GM23338 (cell line): Measurements from ENCODE around the gene TTC38. TPM values are rescaled to one million over a fixed set of nuclear protein-coding genes. Genes with fewer than 3 reads are reported as not detected.

Source experiments
- ATAC-seq: fragments of 200-7000 bp; cut with Tn5 transposase; 3 replicates; pipeline ENCODE4 v1.9.1; 2020
- DNase-seq: peaks from one replicate; pipeline ENCODE4 v3.0.0-alpha.2; 2015; ENCODE audit warnings: low spot score
- H2AFZ ChIP-seq: fragments of 200-600 bp; sonication (generic); 2 replicates; pipeline ENCODE4 v1.8.0; 2016; ENCODE audit warnings: antibody characterized with exemption, mild to moderate bottlenecking, moderate library complexity
- H3F3A ChIP-seq: fragments of 200-600 bp; sonication (generic); replicated peaks from 2 replicates; pipeline ENCODE4 v1.8.0; 2017; ENCODE audit warnings: antibody characterized with exemption, mixed run types, low read depth
- H3K27ac ChIP-seq: fragments of 200-600 bp; sonication (generic); 2 replicates; pipeline ENCODE4 v1.6.1; 2016; ENCODE audit warnings: low read depth
- H3K27me3 ChIP-seq: fragments of 200-600 bp; sonication (generic); 2 replicates; pipeline ENCODE4 v1.8.0; 2016; ENCODE audit warnings: mild to moderate bottlenecking, mixed run types, moderate library complexity; ENCODE audit not compliant: insufficient read depth
- H3K36me3 ChIP-seq: fragments of 200-600 bp; sonication (generic); 2 replicates; pipeline ENCODE4 v1.8.0; 2016; ENCODE audit warnings: mild to moderate bottlenecking; ENCODE audit not compliant: insufficient read depth
- H3K4me1 ChIP-seq: fragments of 200-600 bp; sonication (generic); 2 replicates; pipeline ENCODE4 v1.8.0; 2016; ENCODE audit warnings: mild to moderate bottlenecking, moderate library complexity; ENCODE audit not compliant: insufficient read depth
- H3K4me2 ChIP-seq: fragments of 200-600 bp; sonication (generic); 2 replicates; pipeline ENCODE4 v1.7.1; 2017; ENCODE audit warnings: mixed run types
- H3K4me3 ChIP-seq: fragments of 200-600 bp; sonication (generic); 2 replicates; pipeline ENCODE4 v1.6.1; 2016; ENCODE audit warnings: mixed run types
- H3K79me2 ChIP-seq: fragments of 200-600 bp; sonication (generic); replicated peaks from 2 replicates; pipeline ENCODE4 v1.8.0; 2017; ENCODE audit warnings: mild to moderate bottlenecking; ENCODE audit not compliant: insufficient read depth
- H3K9me2 ChIP-seq: fragments of 200-600 bp; sonication (generic); 2 replicates; pipeline ENCODE4 v1.8.0; 2017; ENCODE audit not compliant: insufficient read depth
- H4K20me1 ChIP-seq: fragments of 200-600 bp; sonication (generic); replicated peaks from 2 replicates; pipeline ENCODE4 v1.8.0; 2017; ENCODE audit warnings: mild to moderate bottlenecking; ENCODE audit not compliant: insufficient read depth
- H3K27ac Mint-ChIP-seq: 2 replicates; pipeline ENCODE4 v1.8.0; 2020; ENCODE audit warnings: inconsistent platforms, mild to moderate bottlenecking, moderate library complexity, mixed read lengths
- H3K27me3 Mint-ChIP-seq: 3 replicates; pipeline ENCODE4 v1.8.0; 2022; ENCODE audit warnings: low read depth, mild to moderate bottlenecking, moderate library complexity, mixed read lengths, inconsistent platforms; ENCODE audit not compliant: insufficient read depth, poor library complexity
- H3K36me3 Mint-ChIP-seq: 3 replicates; pipeline ENCODE4 v1.8.0; 2021; ENCODE audit warnings: low read depth, mild to moderate bottlenecking, inconsistent platforms, moderate library complexity, mixed read lengths
- H3K4me1 Mint-ChIP-seq: 3 replicates; pipeline ENCODE4 v1.8.0; 2020; ENCODE audit warnings: mild to moderate bottlenecking, inconsistent platforms, mixed read lengths
- H3K4me3 Mint-ChIP-seq: 3 replicates; pipeline ENCODE4 v1.8.0; 2021; ENCODE audit warnings: moderate library complexity, mild to moderate bottlenecking, inconsistent platforms, mixed read lengths
- H3K9me3 Mint-ChIP-seq: 3 replicates; pipeline ENCODE4 v1.8.0; 2020; ENCODE audit warnings: moderate library complexity, mild to moderate bottlenecking, inconsistent platforms, mixed read lengths
- CREB1 ChIP-seq: fragments of 250-450 bp; sonication (Bioruptor Pico); IDR thresholded peaks from 2 replicates; pipeline ENCODE4 v1.5.0; 2020; ENCODE audit warnings: low read depth, mild to moderate bottlenecking, moderate library complexity
- CTCF ChIP-seq, 2 experiments: fragments of 200-600 bp in 1 of 2; sonication (generic) in 1 of 2; conservative IDR thresholded peaks; 2 replicates each; pipeline versions ENCODE4 v1.5.1 to v1.6.1; 2016 to 2017; ENCODE audit warnings: antibody characterized with exemption in 2 of 2, low read depth in 2 of 2, mild to moderate bottlenecking in 2 of 2, moderate library complexity in 1 of 2
- ETS1 ChIP-seq: IDR thresholded peaks from 2 replicates; pipeline ENCODE4 v1.6.1; 2016; ENCODE audit warnings: antibody characterized with exemption
- NANOG ChIP-seq: IDR thresholded peaks from 2 replicates; pipeline ENCODE4 v1.6.1; 2016; ENCODE audit warnings: antibody characterized with exemption, borderline replicate concordance
- POLR2AphosphoS5 ChIP-seq: IDR thresholded peaks from 2 replicates; pipeline ENCODE4 v1.6.1; 2016; ENCODE audit warnings: antibody characterized with exemption, low read depth
- STAT1 ChIP-seq: IDR thresholded peaks from one replicate; pipeline ENCODE4 v1.6.1; 2016; ENCODE audit warnings: antibody characterized with exemption; ENCODE audit not compliant: unreplicated experiment
- ZNF114 ChIP-seq: fragments of 250-450 bp; sonication (Bioruptor Pico); IDR thresholded peaks from 2 replicates; pipeline ENCODE4 v1.5.0; 2020; ENCODE audit warnings: mild to moderate bottlenecking, moderate library complexity
- ZNF331 ChIP-seq: fragments of 250-450 bp; sonication (Bioruptor Pico); IDR thresholded peaks from 2 replicates; pipeline ENCODE4 v1.5.0; 2020; ENCODE audit warnings: low read depth, mild to moderate bottlenecking, moderate library complexity
- ZNF462 ChIP-seq: fragments of 250-450 bp; sonication (Bioruptor Pico); IDR thresholded peaks from 2 replicates; pipeline ENCODE4 v1.5.0; 2020; ENCODE audit warnings: mild to moderate bottlenecking, moderate library complexity
- polyA plus RNA-seq: library from polyadenylated mRNA; unstranded; fragments of >200 nt; fragmentation: Nextera tagmentation; extraction: Ambion mirVana; gene quantifications from 2 replicates; pipeline ENCODE4 v1.2.1, GENCODE V29; 2016
- total RNA-seq: library from RNA; depleted of rRNA; stranded (reverse); fragments of >200 nt; shearing (Covaris generic); gene quantifications from 2 replicates; pipeline ENCODE4 v1.2.3, GENCODE V29; 2014
- TF ChIP-seq, protein P1 (sequence below): IDR thresholded peaks from one replicate; pipeline ENCODE4 v1.6.1; 2018; ENCODE audit warnings: antibody characterized with exemption; ENCODE audit not compliant: unreplicated experiment

Gene TTC38
- total and polyA plus RNA-seq, 2 experiments from 2014 or later: 11.8 to 46.6 TPM

- TF ChIP-seq CTCF (conservative IDR thresholded peaks at IDR 0.05; ENCODE audit: low read depth in 2 of 2) (no peak), NANOG (no peak), CREB1 (no peak), POLR2AphosphoS5 (no peak), ZNF331 (CRISPR knock-in tag) (no peak)
- TF ChIP-seq, protein P1, sequence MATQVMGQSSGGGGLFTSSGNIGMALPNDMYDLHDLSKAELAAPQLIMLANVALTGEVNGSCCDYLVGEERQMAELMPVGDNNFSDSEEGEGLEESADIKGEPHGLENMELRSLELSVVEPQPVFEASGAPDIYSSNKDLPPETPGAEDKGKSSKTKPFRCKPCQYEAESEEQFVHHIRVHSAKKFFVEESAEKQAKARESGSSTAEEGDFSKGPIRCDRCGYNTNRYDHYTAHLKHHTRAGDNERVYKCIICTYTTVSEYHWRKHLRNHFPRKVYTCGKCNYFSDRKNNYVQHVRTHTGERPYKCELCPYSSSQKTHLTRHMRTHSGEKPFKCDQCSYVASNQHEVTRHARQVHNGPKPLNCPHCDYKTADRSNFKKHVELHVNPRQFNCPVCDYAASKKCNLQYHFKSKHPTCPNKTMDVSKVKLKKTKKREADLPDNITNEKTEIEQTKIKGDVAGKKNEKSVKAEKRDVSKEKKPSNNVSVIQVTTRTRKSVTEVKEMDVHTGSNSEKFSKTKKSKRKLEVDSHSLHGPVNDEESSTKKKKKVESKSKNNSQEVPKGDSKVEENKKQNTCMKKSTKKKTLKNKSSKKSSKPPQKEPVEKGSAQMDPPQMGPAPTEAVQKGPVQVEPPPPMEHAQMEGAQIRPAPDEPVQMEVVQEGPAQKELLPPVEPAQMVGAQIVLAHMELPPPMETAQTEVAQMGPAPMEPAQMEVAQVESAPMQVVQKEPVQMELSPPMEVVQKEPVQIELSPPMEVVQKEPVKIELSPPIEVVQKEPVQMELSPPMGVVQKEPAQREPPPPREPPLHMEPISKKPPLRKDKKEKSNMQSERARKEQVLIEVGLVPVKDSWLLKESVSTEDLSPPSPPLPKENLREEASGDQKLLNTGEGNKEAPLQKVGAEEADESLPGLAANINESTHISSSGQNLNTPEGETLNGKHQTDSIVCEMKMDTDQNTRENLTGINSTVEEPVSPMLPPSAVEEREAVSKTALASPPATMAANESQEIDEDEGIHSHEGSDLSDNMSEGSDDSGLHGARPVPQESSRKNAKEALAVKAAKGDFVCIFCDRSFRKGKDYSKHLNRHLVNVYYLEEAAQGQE: no peak
Measured at GRCh38 chr22:46245511-46245910, 22.3 kb upstream of the TTC38 start (continued).

DNA sequence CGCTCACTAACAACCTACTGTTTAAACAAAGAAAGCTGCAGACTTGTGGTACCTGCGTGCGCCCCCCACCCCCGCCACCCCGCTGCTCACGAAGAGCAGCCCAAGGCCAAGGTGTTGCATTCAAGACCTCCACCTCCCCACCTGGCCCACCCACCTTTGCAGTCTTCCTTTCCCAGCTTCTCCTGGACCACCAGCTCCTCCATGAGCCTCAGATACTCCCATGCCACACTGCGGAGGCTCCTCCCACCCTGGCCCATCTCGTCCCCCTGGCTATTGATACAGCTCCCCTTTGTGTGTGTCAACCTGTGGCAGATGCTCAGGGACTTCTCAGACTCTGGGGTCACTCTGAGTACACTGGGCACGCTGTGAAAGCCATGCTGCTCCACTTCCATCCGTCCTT, 21.6 kb upstream of the TTC38 start:
- Mint-ChIP-seq H3K36me3 (peaks cover 2% of the 10 kb centered on the region; the same call in 1 of the 3 replicates), H3K9me3 (no peaks in the 10 kb centered on the region), H3K4me3 (no peak overlapping the region), H3K4me1 (peaks cover 6% of the 10 kb centered on the region), H3K27ac (no peak overlapping the region), H3K27me3 (peaks cover 13% of the 10 kb centered on the region)
- Histone ChIP-seq H2AFZ (no peak overlapping the region), H3K27ac (no peak overlapping the region), H3K9me2 (no peaks in the 10 kb centered on the region), H3K4me1 (peaks cover 3% of the 10 kb centered on the region), H3K4me2 (no peak overlapping the region), H3F3A (no peaks in the 10 kb centered on the region), H4K20me1 (no peaks in the 10 kb centered on the region), H3K79me2 (no peaks in the 10 kb centered on the region), H3K4me3 (no peak overlapping the region), H3K27me3 (peaks cover 5% of the 10 kb centered on the region), H3K36me3 (no peaks in the 10 kb centered on the region)
- no peak for TF ChIP-seq ZNF114
- TF ChIP-seq ETS1: no peak
- TF ChIP-seq STAT1: no peak
- TF ChIP-seq CREB1: no peak
- no peak for TF ChIP-seq ZNF462 (CRISPR knock-in tag)
- TF ChIP-seq ZNF331 (CRISPR knock-in tag): no peak
- TF ChIP-seq POLR2AphosphoS5: no peak
- no peak for TF ChIP-seq CTCF (conservative IDR thresholded peaks at IDR 0.05; ENCODE audit: low read depth in 2 of 2)
- ATAC-seq (no peak), DNase-seq (no peak)
